ENCODE results near the gene SMAD2.
"Not testable (repeated sequence)": the region's sequence is repeated elsewhere in the genome, so short reads cannot be mapped to it uniquely, and the experiment has no call there.

SMAD2 gene

DNA sequence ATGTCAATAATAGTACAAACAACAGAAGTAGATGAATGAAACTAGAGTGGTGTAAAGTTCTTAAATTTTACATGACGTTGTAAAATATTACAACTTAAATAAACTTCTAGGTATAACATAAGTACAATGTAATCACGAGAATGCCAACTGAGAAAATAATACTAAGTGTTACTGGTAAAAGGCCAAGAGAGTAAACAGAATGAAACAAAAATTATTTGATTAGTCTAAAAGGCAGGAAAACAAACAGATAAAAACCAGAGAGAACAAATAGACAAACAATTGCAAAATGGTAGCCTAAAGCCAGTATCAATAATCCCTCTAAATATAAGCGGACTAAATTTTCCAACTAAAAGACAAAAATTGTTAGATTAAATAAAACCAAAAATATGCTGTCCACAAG, 71.9 kb downstream of the SMAD2 start:
- intact Hi-C loops (cut with DNase I) = no loop called here
- DNase-seq = no peak

DNA sequence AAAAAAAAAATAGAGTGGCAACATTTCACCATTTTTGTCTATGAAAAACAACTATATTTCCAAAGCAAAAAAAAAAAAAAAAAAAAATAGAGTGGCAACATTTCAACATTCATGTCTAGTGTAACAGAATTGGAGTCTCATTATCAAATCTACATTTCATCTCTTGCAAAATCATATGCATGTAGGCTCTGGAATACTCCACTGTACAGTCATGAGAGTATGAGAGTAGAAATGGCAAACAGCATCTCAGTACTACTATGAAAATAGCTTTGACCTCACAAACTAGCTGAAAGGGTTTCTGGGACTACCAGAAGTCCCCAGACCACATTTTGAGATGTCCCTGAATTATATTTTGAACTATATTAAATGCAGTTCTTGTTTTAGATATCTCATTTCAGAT, 82.8 kb downstream of the SMAD2 start:
- intact Hi-C loops (cut with DNase I) = no loop called here
- DNase-seq = no peak

DNA sequence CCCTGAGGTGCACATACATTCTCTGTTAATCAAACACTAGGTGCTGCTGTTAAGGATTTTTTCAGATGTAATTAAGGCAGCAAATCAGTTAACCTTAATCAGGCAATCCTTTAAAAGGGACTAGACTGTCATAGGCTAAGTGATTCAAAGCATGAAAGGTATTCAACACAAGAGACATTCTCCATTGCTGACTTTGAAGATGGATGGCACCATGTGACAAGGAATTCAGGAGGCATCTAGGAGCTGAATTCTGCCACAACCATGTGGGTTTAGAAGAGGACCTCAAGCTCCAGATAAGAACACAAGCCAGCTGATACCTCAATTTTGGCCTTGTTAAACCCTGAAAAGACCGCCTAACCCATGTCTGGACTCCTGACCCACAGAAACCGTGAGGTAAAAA, 84.0 kb downstream of the SMAD2 start:
- intact Hi-C loops (cut with DNase I) = no loop called here
- no peak for DNase-seq

DNA sequence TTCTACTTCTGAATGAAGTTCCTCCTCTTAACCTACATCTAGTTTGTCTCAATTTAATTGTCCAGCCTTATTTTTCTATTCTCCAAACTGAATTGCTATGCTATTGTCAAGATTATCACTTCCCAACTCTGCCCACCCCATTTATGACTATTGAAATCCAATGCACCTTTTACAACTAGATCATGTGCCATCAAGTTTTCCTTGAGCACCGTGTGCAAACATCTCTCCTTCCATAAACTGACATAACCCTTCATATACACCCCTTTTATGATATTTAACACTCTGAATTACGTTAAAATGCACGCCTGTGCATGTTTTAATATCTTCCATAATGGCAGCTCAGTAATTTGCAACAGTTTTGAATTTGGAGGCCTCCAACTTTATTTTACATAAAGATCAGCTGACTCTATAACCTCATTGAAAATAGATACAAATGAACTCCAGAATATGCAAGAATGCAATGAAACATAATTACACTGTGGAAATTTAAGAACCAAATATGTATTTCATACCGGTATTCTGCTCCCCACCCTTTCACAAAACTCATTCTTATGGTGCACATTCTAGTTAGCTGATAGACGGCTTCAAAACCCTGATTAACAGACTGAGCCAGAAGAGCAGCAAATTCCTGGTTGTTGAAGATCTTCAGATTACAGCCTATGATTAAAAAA, 85.5 kb downstream of the SMAD2 start:
- DNase-seq = no peak
- intact Hi-C loops (cut with DNase I) = no loop called here

DNA sequence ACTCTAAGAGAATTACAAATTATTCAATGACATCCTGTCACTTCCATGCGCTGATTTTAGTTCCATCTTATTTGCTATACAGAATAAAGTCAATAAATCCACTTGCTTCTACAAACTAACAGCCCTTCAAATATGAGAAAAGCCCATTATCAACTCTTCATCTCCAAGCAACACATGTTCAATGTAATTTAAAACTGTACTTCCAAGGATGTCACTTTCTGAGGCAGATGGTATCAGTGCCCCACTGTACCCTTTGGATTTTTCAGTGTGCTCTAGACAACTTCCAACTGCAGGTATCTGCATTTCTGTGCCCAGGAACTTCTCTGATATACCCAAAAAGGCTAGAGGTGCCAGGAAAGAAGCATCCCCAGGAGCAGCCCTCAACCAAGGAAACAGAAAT, 87.6 kb downstream of the SMAD2 start:
- intact Hi-C loops (cut with DNase I) = no loop called here
- no peak for DNase-seq

DNA sequence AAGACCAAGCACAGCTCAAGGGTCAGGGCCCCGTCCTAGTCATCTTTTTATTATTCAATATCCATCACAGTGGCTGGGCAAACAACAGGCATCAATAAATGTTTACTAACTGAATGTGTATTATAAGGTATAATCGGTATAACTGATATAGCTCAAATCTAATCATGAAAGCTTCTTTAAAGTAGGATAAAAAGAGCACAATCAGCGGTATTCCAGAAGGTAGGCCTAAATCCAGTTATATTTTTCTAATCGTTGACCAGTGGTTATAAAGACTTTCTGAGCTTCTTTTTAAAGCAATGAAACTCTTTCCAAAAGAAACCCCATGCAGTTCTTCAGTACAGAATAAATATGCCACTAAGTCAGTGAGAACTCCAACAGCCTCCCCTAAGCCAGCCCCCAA, 92.1 kb downstream of the SMAD2 start:
- no peak for DNase-seq
- intact Hi-C loops (cut with DNase I) = no loop called here

DNA sequence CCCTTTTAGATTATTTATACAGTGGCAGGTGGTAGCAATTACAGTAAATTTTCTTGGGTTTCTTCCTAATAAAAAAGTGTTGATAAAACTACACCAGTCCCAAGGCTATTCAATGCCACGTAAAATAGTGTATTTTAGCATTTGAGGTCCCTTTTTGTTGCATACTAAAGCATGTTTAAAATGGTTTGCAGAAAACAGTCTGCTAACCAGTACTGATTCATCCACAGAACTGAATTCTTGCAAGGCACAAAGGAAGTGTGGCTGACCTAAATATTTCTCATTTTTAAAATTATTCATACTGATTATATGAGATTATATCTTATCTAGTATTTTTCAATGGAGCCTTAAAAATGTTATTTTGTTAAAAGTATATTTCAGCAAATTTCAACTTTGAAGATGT, 98.1 kb downstream of the SMAD2 start:
- intact Hi-C loops (cut with DNase I) = no loop called here
- no peak for DNase-seq

DNA sequence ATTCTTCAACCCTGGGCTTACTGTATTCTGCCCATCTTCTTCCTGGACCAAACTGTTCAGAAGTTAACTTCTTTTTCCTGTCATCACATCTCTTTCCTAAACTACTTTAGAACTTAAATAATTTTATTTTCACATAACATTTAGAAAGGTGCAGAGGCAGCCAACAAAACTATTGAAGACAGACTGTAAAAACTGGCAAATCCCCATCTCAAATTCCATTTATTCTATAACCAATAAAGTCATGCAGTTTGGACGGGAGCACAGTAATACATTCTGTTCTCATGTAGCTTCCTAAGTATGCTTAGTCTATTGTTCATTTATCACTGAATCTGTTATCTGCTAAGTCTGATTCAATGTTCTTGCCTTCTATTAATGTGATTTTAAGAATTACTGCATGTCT, 99.1 kb downstream of the SMAD2 start:
- intact Hi-C loops (cut with DNase I) = no loop called here
- no peak for DNase-seq

DNA sequence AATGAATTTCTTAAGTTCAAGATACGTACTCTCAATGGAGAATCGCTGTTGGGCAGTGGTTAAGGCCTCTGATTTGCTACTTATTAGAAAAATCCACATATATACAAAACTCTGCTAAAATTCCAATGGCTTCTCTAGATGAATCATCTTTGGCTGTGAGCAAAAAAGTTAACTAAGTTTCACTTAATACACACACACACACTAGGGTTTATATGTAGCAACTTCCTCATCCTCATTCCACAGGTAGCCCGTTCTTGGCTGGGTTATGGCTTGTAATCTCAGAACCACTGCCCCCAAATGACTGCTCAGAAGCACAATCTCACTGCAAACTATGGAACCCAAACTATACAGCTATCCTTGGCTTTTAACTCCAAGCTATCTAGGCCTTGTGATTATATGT, 99.7 kb downstream of the SMAD2 start:
- intact Hi-C loops (cut with DNase I) = no loop called here
- no peak for DNase-seq

DNA sequence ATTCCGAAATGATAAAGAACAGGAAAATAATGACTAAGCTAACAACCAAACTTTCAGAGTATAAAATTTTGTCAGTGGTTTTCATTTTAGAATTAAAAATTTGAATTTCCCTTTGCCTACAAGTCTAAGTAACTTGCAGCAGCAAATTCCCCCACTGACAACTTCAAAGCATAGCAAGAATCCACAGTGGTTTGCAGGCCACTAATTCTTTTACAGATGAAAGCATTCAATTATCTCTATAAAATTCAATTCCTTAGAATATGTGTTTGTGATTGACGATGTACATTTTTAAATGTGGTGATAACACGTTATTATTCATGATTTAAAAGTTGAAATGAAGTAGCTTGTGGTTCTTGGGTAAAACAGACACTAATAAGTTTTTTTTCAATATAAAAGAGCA, 100.6 kb downstream of the SMAD2 start:
- DNase-seq = no peak

DNA sequence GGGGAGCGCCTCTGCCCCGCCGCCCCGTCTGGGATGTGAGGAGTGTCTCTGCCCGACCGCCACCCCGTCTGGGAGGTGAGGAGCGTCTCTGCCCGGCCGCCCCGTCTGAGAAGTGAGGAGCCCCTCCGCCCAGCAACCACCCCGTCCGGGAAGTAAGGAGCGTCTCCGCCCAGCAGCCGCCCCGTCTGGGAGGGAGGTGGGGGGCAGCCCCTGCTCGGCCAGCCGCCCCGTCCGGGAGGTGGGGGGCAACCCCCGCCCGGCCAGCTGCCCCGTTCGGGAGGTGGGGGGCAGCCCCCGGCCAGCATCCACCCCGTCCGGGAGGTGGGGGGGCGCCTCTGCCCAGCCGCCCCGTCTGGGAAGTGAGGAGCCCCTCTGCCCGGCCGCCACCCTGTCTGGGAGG, 102.4 kb downstream of the SMAD2 start:
- DNase-seq = peak in 1 of 10 donors; percentile 61
- intact Hi-C loops (cut with DNase I) = not testable (repeated sequence)

More for the DNA sequence above, 100.6 kb downstream of the SMAD2 start:
- intact Hi-C loops (cut with DNase I) = no loop called here

DNA sequence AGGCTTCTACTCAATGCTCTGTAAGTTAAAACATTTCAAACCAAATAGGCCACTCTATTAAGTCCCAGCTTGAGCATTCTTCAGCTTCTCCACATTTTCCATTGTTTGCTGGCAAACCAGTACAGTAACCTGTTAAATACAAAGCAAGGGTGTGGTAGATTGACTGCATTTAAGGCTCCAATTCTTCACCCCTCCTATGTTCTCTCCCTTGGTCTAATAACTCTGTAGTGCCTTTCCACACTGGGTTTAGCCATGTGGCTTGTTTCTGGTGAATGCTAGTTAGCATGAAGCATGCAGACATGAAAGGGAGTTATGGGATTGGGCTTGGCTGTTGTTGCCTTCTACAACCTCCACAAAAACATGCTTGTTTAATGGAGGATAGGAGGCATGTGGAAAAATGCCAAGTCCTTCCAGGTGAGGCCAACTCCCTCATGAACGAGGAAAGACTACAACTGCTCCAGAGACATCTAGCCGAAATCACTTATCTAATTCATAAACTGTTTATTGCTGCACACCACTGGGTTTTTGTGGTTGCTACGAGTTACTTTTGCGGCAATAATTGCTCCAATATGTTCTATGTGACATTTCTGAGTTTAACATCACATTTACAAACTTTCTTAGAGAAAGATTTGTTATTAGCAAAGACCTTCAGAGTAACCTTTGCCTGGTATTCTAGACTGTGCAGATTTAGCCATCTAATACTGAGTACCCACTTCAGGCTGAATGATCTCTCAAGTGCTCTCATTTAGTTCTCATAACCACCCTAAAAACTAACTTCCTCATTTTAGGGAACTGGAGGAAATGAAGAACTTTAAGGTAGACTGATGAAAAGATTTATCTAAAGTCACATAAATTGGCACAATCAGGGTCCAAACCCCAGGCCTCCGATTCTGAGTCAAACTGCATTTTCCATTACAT, 104.0 kb downstream of the SMAD2 start:
- DNase-seq = no peak
- intact Hi-C loops (cut with DNase I) = no loop called here

DNA sequence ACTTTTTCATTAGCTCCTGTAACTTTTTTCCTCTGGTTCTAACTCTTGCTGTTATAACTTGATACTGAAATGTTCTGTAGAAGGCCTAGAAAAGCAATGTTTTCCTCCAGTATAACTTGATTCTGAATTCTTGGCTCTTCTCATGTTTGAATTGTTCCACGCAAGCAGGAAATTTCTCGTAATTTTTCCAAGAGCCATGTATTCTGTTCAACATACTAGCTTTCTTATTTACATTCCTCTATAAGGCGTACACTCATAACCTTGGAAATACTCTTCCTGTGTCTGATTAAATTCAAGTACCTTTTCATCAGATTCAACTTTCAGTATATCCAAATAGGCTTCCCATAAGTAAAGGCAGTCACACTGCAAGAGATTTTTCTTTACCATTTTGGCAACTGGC, 109.1 kb downstream of the SMAD2 start:
- DNase-seq = no peak
- intact Hi-C loops (cut with DNase I) = no loop called here

DNA sequence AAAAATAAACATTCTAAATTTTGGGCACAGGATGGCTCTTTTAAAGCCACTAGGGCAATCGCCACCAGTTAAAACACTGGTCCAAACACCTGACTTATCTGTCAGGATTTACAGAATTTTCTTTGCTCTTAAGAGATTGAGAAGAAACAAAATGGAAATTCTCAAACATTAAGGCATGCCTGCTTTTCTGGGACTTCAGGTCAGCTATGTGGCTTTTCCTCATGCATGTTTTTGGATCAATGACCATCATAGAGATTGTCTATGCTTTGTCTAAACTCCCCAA, 112.7 kb downstream of the SMAD2 start:
- intact Hi-C loops (cut with DNase I) = no loop called here
- DNase-seq = no peak

DNA sequence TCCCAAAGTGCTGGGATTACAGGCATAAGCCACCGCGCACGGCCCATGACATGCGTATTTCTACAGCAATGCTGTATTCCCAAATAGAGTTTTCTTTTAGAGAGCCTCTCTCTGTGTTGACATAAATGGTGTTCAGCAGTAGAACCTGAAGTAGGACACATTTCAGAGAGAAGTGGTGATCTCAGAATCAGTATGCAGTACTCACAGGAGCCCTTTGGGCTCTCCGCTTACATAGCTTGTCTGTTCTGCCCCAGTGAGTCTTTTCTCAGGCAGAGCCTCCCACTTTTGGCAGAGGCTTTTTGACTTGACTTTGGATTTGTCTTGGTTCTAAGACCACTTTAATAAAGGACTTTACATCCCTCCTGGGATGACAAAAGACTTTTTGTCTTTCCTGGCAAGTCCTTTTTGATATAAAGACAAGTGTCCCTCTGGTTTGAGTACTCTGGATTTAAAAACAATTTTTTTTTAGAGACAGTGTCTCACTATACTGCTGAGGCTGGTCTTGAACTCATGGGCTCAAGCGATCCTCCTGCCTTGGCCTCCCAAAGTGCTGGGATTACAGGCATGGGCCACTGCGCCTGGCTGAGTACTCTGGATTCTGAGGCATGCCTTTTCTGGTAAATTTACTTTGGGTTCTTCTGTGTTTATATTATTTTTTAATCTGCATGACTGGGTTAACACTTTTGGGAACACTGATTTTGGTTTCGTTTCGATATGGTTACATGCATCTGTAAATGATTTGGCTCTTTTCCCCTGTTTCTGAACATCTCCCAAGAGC, 113.3 kb downstream of the SMAD2 start:
- peak in 1 of 10 donors; percentile 52 for DNase-seq
- intact Hi-C loops (cut with DNase I) = no loop called here

DNA sequence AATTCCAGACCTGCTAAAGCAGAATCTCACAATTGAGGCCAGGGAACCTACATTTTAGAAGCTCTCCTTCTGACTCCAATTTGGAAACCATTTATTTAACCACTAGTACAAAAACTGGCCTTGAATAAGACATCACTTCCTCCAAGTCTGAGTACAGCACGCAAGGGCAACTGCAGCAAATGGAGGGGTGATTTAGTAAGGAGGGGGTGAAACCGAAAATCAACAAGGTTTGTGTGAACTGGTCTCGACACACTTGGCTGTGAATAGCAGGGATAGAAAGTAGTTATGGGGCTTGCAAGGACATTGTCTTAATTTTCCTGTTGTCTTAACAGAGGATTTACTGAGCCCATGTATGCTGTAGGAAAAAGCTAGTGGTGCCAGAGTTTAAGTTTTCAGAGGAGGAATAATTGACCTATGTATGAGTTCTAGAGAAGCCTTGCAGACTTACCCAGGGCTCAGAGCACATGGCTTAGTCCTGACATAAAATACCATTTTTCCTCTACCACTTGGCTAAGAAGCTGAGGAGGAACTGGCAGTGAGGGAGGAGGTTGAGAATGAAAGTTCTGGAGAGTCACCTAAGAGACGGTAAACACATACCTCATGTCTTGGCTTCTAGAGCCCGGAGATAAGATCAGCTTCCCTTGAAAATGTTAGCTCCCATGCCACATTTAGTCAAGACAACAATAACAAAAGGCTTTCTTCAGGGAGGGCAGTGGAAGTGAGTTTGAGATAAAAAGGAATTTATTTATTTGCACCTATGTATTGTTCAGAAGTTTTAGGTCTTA, 114.8 kb downstream of the SMAD2 start:
- no peak for DNase-seq

DNA sequence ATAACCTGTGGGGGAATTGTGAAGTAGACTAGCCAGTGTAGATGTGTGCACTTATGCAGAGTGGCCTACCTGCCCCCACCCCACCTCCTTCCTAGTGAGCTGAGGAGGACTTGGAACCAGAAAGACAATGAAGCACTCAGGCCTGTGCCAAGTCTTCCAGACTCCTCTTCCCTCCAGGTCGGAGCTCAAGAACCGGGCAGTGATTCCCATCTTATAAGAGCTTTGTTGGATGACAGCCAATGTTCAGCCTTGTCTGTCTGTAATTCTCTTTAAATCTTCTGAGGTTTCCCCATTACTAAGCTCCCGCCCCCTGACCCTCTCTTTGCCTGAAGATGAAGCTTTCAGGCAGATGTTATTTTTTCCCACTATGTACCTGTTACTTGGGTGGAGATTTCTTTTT, 121.0 kb downstream of the SMAD2 start:
- intact Hi-C loops (cut with DNase I) = no loop called here

More for the DNA sequence above, 114.8 kb downstream of the SMAD2 start:
- intact Hi-C loops (cut with DNase I) = no loop called here

DNA sequence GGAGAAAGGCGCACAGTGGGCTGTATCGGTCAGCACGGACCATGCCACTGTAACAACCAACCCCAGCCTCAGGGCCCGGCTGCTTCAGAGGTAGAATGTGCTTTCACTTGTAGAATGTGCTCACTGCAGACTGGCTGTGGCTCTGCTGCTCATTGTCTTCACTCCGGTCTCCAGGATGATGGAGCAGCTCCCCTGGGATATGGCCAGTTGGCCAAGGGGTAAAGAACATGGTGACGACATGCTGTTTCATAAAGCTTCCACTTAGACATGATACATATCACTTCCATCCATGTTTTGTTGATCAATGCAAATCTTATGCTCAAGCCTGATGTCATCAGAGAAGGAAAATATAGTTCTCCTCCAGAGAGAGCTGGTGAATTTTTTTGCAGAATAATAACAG, 127.7 kb downstream of the SMAD2 start:
- intact Hi-C loops (cut with DNase I) = no loop called here

More for the DNA sequence above, 121.0 kb downstream of the SMAD2 start:
- DNase-seq = no peak

DNA sequence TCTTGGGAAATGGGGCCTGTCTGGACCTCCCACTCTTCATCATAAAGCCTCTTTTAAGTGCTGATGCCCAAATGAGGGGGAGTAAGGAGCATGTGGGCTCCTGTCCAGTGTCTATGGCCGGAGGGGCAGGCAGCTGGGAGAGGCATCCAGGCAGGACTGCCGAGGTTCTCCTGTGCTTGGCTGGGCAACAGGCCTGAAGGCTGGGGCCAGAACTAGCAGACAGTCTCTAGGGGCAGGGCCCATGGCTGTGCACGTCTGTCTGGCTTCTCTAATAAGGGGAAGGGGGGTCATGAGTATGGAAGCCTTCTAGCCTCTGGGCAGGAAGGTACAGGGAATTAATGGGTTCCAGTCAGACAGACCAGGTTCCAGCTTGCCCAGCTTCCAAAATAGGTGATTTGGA, 128.6 kb downstream of the SMAD2 start:
- DNase-seq = no peak
- intact Hi-C loops (cut with DNase I) = no loop called here

More for the DNA sequence above, 127.7 kb downstream of the SMAD2 start:
- no peak for DNase-seq

DNA sequence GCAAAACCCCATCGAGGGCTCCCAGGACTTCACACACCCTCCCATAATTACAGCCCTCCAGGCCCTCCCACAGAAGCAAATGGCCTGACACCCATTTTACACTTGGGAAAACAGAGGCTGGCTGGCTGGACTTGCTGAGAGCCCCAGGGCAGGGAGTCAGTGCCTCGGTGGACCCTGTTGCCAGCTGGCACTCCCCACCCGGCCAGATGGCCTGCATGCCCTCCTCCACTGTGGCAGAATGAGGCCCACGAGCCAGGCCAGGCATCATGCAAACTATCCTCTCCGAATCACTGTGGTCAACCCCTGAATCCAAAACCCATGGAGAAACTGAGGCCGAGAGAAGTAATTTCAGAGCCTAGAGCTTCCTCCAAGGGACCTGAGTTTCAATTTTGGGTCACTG, 129.7 kb downstream of the SMAD2 start:
- intact Hi-C loops (cut with DNase I) = no loop called here
- no peak for DNase-seq

DNA sequence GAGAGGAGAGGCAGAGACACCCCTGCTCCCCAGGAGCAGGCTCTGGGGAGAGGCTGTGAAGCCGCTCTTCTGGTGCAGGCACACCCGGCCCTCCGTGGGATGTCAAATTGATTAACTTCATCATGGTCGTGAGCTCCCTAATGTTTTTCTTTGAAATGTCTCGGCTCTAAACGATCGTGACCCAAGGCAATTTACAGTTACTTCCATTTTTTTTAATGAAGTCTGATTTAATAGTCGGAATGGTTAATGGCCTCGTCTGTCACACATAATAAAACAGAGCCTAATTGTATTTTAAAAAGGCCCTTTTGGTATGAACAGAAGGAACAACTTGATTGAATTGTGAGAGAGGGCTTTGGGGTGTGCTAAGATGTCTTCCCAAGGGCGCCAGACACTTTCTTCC, 130.2 kb downstream of the SMAD2 start:
- DNase-seq = no peak
- intact Hi-C loops (cut with DNase I) = no loop called here

Measured in posterior cingulate gyrus (tissue), 11 donors.